Activated naive CD4-positive, alpha-beta T cell treated with anti-CD3 and anti-CD28 coated beads, Interleukin-2, amount 50 U/mL, for 72 hours (primary cell): ENCODE data around the gene EYS. TPM values are rescaled to one million over a fixed set of nuclear protein-coding genes. Genes with fewer than 3 reads are reported as not detected.
"Not testable (repeated sequence)": the region's sequence is repeated elsewhere in the genome, so short reads cannot be mapped to it uniquely, and the experiment has no call there.

ENCODE experiments used
- ATAC-seq, 2 donors: fragments of 150-1000 bp; cut with Tn5 transposase; 2 replicates each; pipeline ENCODE4 v1.10.0; 2021; ENCODE audit warnings: mild to moderate bottlenecking in 2 of 2, moderate library complexity in 2 of 2
- DNase-seq, 2 donors: peaks; one replicate each; pipeline ENCODE4 v3.0.0; 2021 to 2022; ENCODE audit warnings: low spot score in 2 of 2
- H3K27ac Mint-ChIP-seq, 2 donors: one replicate each; pipeline ENCODE4 v1.8.0; 2022; ENCODE audit warnings: mild to moderate bottlenecking in 2 of 2, mixed read lengths in 2 of 2
- H3K36me3 Mint-ChIP-seq, 2 donors: one replicate each; pipeline ENCODE4 v1.8.0; 2022; ENCODE audit warnings: mixed read lengths in 2 of 2
- H3K9me3 Mint-ChIP-seq, 2 donors: one replicate each; pipeline ENCODE4 v1.8.0; 2022; ENCODE audit warnings: mixed read lengths in 2 of 2
- total RNA-seq, 2 donors: library from RNA; stranded (reverse); gene quantifications; one replicate each; pipeline ENCODE4 v1.2.3, GENCODE V29; 2022

EYS gene
- total RNA-seq, 2 donors from 2014 or later = not detected

- DNase-seq = no peak
- Mint-ChIP-seq H3K9me3 (peaks cover 0 to 4% of the 10 kb centered on the region in 2 donors), H3K36me3 (no peaks in the 10 kb centered on the region), H3K27ac (no peak overlapping the region)
- ATAC-seq = no peak
Observed at GRCh38 chr6:64074981-64075380, 1632.0 kb downstream of the EYS start.

GRCh38 chr6:64072686-64073085 is 1634.3 kb downstream of the EYS start:
- Mint-ChIP-seq H3K27ac (no peak overlapping the region), H3K36me3 (no peaks in the 10 kb centered on the region), H3K9me3 (no peaks in the 10 kb centered on the region)
- DNase-seq = no peak
- ATAC-seq = no peak

DNA sequence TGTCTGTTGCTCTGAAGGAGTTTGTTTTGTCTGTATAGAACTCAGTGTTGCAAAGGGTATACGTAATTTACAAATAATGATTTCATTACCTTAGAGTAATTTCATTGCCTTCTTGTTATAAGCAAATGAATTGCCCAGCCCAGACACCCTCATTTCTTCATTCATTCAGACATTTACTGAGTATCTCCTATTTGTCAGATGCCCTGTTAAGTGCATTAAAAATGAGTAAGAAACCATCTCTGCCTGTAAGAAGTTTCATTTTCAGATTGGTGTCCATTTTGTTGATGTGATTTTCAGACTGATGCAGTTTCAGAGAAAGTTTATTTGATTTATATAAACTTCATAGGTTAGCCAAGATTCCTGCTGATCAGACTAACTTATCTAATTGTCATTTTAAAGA is 1642.1 kb downstream of the EYS start:
- no peak for DNase-seq
- H3K36me3 Mint-ChIP-seq = no peaks in the 10 kb centered on the region
- no peak for ATAC-seq

DNA sequence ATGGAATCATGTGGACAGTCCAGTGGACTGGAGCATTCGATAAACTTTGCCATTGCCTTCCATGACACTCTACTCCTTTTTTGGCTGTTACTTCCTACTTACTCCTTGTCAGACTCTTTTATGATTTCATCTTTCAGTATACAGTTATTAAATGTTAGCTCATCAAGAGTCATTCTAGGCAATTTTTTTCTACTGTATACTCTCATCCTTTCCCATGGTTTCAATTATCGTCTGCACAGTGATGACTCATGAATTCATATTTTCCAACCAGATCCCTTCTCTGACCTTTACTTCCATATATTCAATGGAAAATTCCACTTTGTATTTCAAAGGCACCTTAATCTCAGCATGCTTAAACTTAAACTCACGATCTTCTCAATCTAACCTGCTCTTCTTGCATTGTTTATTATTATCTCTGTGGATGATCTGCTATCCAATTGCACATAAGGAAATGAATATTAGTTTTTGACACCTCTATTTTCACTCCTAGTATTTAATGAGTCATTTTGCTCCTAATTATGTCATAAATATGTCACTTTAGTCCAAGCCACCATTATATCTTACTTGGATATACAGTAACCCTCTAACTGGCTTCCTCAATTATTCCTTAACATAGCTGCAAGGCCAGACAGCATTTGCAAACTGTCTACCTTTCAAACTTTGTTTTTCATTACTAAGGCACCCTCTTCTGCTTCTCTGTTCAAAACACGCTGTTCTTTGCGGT is 1643.9 kb downstream of the EYS start:
- peaks cover 5 to 8% of the 10 kb centered on the region in 2 donors for H3K9me3 Mint-ChIP-seq
- ATAC-seq = no peak

More for the DNA sequence above, 1642.1 kb downstream of the EYS start:
- H3K9me3 Mint-ChIP-seq = peaks cover 5 to 8% of the 10 kb centered on the region in 2 donors
- no peak overlapping the region for H3K27ac Mint-ChIP-seq

DNA sequence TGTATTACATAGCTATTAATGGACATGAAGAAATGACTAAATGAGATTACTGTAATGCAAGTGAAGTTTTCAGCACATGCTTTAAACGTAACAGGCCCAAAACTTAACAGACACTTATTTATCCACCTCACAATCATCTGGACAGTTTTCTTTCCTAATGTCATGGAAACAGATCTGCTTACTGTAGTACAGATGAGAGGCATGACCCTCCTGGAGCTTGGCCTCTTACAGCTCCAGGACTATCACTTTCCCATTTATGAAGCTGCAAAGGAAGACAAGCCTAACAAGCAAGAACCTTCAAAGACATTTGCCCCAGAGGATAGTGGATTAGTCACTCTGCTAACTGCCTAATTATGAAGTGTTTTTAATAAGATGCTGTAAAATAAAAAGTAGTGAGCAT is 1652.2 kb downstream of the EYS start:
- ATAC-seq (no peak), DNase-seq (no peak)
- no peaks in the 10 kb centered on the region for H3K36me3 Mint-ChIP-seq
- no peak overlapping the region for H3K27ac Mint-ChIP-seq
- H3K9me3 Mint-ChIP-seq = peaks cover 0 to 6% of the 10 kb centered on the region in 2 donors

More for the DNA sequence above, 1643.9 kb downstream of the EYS start:
- Mint-ChIP-seq H3K36me3 (no peaks in the 10 kb centered on the region), H3K27ac (no peak overlapping the region)
- no peak for DNase-seq

GRCh38 chr6:64050590-64050989 is 1656.4 kb downstream of the EYS start:
- Mint-ChIP-seq H3K27ac (no peak overlapping the region), H3K9me3 (no peaks in the 10 kb centered on the region), H3K36me3 (no peaks in the 10 kb centered on the region)
- DNase-seq (no peak), ATAC-seq (no peak)

GRCh38 chr6:64049736-64050135 is 1657.3 kb downstream of the EYS start:
- ATAC-seq (no peak), DNase-seq (no peak)
- no peaks in the 10 kb centered on the region for H3K9me3 Mint-ChIP-seq
- H3K36me3 Mint-ChIP-seq = no peaks in the 10 kb centered on the region
- no peak overlapping the region for H3K27ac Mint-ChIP-seq

GRCh38 chr6:64046746-64047208 is 1660.2 kb downstream of the EYS start:
- Mint-ChIP-seq H3K9me3 (no peaks in the 10 kb centered on the region), H3K36me3 (no peaks in the 10 kb centered on the region), H3K27ac (no peak overlapping the region)
- no peak for DNase-seq
- no peak for ATAC-seq

DNA sequence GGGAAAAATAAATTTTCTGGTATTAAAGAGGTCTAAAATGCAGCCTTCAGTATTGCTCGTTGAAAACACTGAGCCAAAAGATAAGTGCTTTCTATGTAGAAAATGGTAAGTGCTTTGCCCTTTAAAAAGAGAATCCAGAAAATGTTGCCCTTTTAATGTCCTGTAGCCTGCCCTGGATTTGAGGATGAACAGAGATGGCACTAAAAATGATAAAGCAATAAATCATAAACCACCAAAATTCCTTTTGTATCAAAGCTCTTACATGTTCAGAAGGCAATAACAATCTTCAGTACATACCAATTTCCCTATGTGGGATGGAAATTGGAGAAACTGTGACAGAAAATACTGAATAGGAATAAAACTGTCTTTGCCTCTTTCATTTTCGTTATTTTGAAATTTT is 1665.7 kb downstream of the EYS start:
- DNase-seq (no peak), ATAC-seq (no peak)
- Mint-ChIP-seq H3K36me3 (no peaks in the 10 kb centered on the region), H3K9me3 (peaks cover 2 to 3% of the 10 kb centered on the region in 2 donors), H3K27ac (no peak overlapping the region)

DNA sequence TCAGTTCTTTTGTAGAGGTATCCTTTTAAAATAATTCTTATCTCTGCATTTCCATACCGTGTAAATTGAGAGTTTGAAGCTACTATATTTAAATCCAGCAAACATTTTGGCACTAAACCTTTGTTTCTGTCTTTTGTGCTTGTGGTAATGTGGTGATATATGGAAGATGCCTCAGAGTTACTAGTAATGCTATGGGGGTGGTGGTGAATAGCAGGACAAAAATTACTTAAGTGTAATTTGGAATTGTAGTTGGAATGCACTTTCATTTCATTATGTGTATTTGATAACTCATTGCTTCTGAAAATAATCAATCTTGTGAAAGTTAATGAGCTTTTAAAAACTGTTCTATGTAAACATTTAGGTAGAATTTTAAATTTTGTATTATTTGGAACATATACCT is 1666.9 kb downstream of the EYS start:
- no peak for ATAC-seq
- H3K36me3 Mint-ChIP-seq = no peaks in the 10 kb centered on the region
- DNase-seq = no peak
- H3K27ac Mint-ChIP-seq = no peak overlapping the region
- peaks cover 4 to 5% of the 10 kb centered on the region in 2 donors for H3K9me3 Mint-ChIP-seq

DNA sequence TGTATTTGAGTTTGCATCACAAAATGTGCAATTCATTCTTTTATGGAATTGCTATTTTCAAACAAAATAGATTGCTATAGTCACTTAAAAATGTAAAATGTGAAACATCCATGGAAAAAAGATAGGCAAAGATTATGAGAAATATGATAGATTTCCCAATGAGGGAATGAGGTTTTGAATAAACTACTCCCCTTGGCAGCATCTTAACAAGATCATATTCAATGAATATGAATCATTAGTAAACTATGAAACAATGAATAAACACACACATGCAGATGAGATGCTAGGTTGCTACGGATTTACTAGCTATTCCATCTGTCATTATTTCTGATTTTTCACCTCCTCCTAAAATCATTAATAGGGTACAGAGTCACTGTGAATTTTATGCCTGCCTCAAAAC is 1669.6 kb downstream of the EYS start:
- Mint-ChIP-seq H3K9me3 (peaks cover 4 to 5% of the 10 kb centered on the region in 2 donors), H3K36me3 (no peaks in the 10 kb centered on the region), H3K27ac (no peak overlapping the region)
- ATAC-seq (no peak), DNase-seq (no peak)

GRCh38 chr6:64034910-64035655 is 1671.9 kb downstream of the EYS start:
- Mint-ChIP-seq H3K9me3 (peaks cover 5% of the 10 kb centered on the region in 2 donors), H3K27ac (no peak overlapping the region), H3K36me3 (no peaks in the 10 kb centered on the region)
- ATAC-seq (no peak), DNase-seq (no peak)

DNA sequence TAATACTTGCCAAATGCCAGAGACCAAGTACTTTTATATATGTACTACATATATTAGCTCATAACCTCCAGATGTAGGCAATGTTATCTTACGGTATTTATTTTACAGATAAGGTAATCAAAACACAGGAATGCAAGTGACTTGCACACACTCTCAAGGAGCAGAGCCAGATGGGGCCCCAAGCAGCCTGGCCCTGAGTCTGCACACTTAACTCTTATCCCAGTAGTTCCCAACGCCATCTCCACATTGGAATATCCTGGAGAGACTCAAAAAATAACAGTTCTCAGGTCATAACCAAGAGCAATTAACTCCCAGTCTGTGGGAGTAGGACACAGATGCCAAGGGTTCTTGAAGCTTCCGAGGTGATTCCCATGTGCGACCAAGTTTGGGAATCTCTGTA is 1672.7 kb downstream of the EYS start:
- DNase-seq (no peak), ATAC-seq (no peak)
- peaks cover 10 to 11% of the 10 kb centered on the region in 2 donors for H3K9me3 Mint-ChIP-seq
- H3K27ac Mint-ChIP-seq = no peak overlapping the region
- H3K36me3 Mint-ChIP-seq = no peaks in the 10 kb centered on the region

GRCh38 chr6:64030950-64031618 is 1675.9 kb downstream of the EYS start:
- not testable (repeated sequence) for ATAC-seq, DNase-seq, H3K36me3 Mint-ChIP-seq, H3K27ac Mint-ChIP-seq, H3K9me3 Mint-ChIP-seq

GRCh38 chr6:64023693-64024092 is 1683.3 kb downstream of the EYS start:
- Mint-ChIP-seq H3K9me3 (peaks cover 4 to 14% of the 10 kb centered on the region in 2 donors), H3K27ac (no peak overlapping the region), H3K36me3 (no peaks in the 10 kb centered on the region)
- DNase-seq (no peak), ATAC-seq (no peak)

DNA sequence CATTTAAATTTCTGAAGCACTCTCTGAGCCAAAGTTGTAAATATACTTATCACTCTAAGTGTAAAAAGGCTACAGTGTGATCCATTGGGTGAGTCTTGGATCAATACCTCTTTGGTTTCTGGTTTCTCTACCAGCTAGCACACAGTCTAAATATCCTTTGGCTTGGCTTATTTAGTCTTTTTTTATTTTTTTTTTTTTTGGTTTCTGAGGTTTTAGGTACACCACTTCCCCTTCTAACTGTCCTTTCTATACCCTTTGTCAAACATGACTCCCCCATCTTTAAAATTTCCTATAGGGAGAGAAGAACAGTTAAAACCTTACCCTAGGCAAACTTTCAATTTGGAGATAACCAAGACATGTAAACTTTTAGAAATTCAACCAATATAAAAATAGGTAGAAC is 1692.4 kb downstream of the EYS start:
- Mint-ChIP-seq H3K9me3 (peaks cover 4 to 8% of the 10 kb centered on the region in 2 donors), H3K27ac (no peak overlapping the region), H3K36me3 (peaks cover 4 to 8% of the 10 kb centered on the region in 2 donors)
- ATAC-seq (no peak), DNase-seq (no peak)

DNA sequence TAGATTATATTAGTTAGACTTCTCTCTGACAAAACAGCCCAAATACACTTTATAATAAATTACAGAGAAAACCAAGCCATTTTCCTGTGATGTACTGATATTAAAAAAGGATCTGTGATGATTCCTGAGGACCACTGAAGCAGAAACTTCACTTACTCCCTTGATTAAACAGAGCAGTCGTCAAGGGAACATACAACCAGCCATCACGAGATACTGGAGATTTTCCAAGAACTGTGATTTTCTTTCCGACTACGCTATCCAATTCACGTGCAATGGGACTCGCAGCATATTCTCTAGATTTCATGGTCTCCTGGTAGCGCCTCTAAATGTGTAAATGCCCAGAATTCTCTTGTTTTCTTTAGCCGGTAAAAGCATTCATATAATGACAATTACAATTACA is 1694.0 kb downstream of the EYS start:
- Mint-ChIP-seq H3K9me3 (peaks cover 8 to 10% of the 10 kb centered on the region in 2 donors), H3K36me3 (peaks cover 6 to 8% of the 10 kb centered on the region in 2 donors), H3K27ac (no peak overlapping the region)
- ATAC-seq = no peak
- DNase-seq = no peak
